Esophagus muscularis mucosa (tissue), 4 donors: Measurements from ENCODE around the gene ASB15. TPM values are rescaled to one million over a fixed set of nuclear protein-coding genes. Genes with fewer than 3 reads are reported as not detected.

ENCODE experiments used
- DNase-seq: peaks from one replicate; pipeline ENCODE4 v3.0.0-alpha.2; 2017; ENCODE audit errors: extremely low spot score
- H3K27ac ChIP-seq, 4 donors: fragments of 200-600 bp; sonication (generic); replicated peaks in 1 of 4; 1 replicate in 3 of 4; 2 replicates in 1 of 4; pipeline ENCODE4 v1.5.1; 2016 to 2019; ENCODE audit warnings: mild to moderate bottlenecking in 1 of 4
- H3K27me3 ChIP-seq, 4 donors: fragments of 200-600 bp; sonication (generic); one replicate each; pipeline versions ENCODE4 v1.5.1 to v1.6.0; 2016 to 2019
- H3K36me3 ChIP-seq, 4 donors: fragments of 200-600 bp; sonication (generic); one replicate each; pipeline ENCODE4 v1.5.1; 2016 to 2019
- H3K4me1 ChIP-seq, 4 donors: fragments of 200-600 bp; sonication (generic); one replicate each; pipeline ENCODE4 v1.5.1; 2016 to 2019
- H3K4me3 ChIP-seq, 4 donors: fragments of 200-600 bp; sonication (generic); 1 replicate in 2 of 4; 2 replicates in 2 of 4; pipeline ENCODE4 v1.5.1; 2016 to 2019; ENCODE audit warnings: mild to moderate bottlenecking in 4 of 4, moderate library complexity in 1 of 4
- H3K9me3 ChIP-seq, 4 donors: fragments of 200-600 bp; sonication (generic); 1 replicate in 3 of 4; 2 replicates in 1 of 4; pipeline ENCODE4 v1.5.1; 2016 to 2019
- CTCF ChIP-seq, 3 experiments: fragments of 200-600 bp in 2 of 3; fragments of 450-650 bp in 1 of 3; sonication (generic) in 2 of 3; IDR thresholded peaks; one replicate each; pipeline ENCODE4 v1.5.1; 2017 to 2019; ENCODE audit warnings: antibody characterized with exemption in 3 of 3, mild to moderate bottlenecking in 2 of 3, moderate library complexity in 1 of 3
- EP300 ChIP-seq: sonication (generic); formaldehyde crosslinking; IDR thresholded peaks from one replicate; pipeline ENCODE4 v1.6.1; 2017; ENCODE audit warnings: antibody characterized with exemption
- POLR2A ChIP-seq: fragments of 450-650 bp; IDR thresholded peaks from one replicate; pipeline ENCODE4 v1.6.1; 2017; ENCODE audit warnings: antibody characterized with exemption, moderate library complexity, mild to moderate bottlenecking, low read depth
- POLR2AphosphoS5 ChIP-seq, 2 donors: sonication (generic); formaldehyde crosslinking; IDR thresholded peaks; one replicate each; pipeline ENCODE4 v1.6.1; 2017; ENCODE audit warnings: antibody characterized with exemption in 2 of 2
- WGBS: methylation state at CpG from one replicate; pipeline ENCODE4 v1.1.5; 2018; 5-methylcytosine and 5-hydroxymethylcytosine counted together
- intact Hi-C: fragments of 100-400 bp; cut with DNase I; formaldehyde crosslinking; loops from one replicate; pipeline ENCODE4 v1.15.1; 2023
- total RNA-seq, 4 donors: library from RNA; depleted of rRNA; stranded (reverse); fragments of >200 nt; gene quantifications; one replicate each; pipeline versions ENCODE4 v1.1.0 to v1.2.1, GENCODE V29; 2016

Gene ASB15
- total RNA-seq, 4 donors from 2014 or later, result not detected

GRCh38 chr7:123665896-123666295 is 64.3 kb downstream of the ASB15 start:
- H3K27ac ChIP-seq, result no peak overlapping the region
- no peak for DNase-seq
- no peaks in the 10 kb centered on the region for H3K4me1 ChIP-seq
- H3K4me3 ChIP-seq, result no peak overlapping the region
- no peak for TF ChIP-seq EP300
- no peak for TF ChIP-seq POLR2AphosphoS5 (IDR thresholded peaks at IDR 0.05)
- TF ChIP-seq CTCF (IDR thresholded peaks at IDR 0.05), result no peak
- TF ChIP-seq POLR2A, result no peak
- H3K27me3 ChIP-seq, result no peaks in the 10 kb centered on the region
- peaks cover 0 to 33% (median 0%) of the 10 kb centered on the region in 4 donors for H3K36me3 ChIP-seq
- intact Hi-C loops, result no loop called here
- H3K9me3 ChIP-seq, result no peaks in the 10 kb centered on the region
- 100% methylated on average over 1 of the region's 1 CpG for WGBS

DNA sequence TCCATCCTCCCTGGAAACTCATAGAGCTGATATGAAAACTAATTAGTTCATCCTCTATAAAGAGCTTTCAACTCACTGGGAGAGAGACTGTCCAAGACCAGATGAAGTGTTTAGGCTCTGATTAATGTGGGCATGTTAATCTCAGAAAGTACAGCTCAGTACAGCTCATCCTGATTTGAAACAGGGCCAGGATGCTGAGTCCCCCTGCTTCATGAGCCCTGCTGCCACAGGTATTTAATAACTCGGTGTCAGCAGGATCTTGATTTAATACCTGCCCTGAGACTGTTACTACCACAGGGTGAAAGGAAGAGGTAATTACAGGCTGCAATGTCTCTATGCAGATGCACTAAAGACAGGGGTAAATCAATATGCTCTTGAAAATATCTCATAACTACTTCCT is 64.9 kb downstream of the ASB15 start:
- WGBS, result 43% methylated on average over 1 of the region's 1 CpG
- TF ChIP-seq EP300 (no peak), CTCF (IDR thresholded peaks at IDR 0.05) (no peak), POLR2A (no peak), POLR2AphosphoS5 (IDR thresholded peaks at IDR 0.05) (no peak)
- intact Hi-C loops, result no loop called here
- H3K4me3 ChIP-seq, result no peak overlapping the region
- no peaks in the 10 kb centered on the region for H3K4me1 ChIP-seq
- H3K27me3 ChIP-seq, result no peaks in the 10 kb centered on the region
- no peak for DNase-seq
- no peaks in the 10 kb centered on the region for H3K9me3 ChIP-seq
- H3K27ac ChIP-seq, result no peak overlapping the region
- H3K36me3 ChIP-seq, result peaks cover 0 to 30% (median 0%) of the 10 kb centered on the region in 4 donors

DNA sequence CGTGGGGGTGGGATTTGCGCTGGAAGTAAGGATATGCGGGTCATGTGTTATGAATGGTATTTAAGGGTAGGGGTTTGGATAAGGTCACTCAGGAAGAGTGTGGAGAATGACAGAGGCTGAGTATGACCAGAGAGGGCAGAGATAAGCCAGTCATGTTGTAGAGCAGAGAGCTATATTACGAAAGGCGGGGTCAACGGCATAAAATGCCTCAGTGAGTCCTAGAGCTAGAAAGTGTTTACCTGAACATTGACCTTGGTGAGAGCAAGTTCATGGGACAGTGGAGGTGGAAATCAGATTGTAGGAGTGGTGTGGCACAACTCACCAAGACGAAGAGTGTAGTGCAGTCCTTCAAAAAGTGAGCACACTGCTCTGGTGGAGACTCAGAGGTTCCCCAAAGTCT is 67.9 kb downstream of the ASB15 start:
- WGBS, result 94% methylated on average over 7 of the region's 7 CpGs
- TF ChIP-seq POLR2AphosphoS5 (IDR thresholded peaks at IDR 0.05) (no peak), CTCF (IDR thresholded peaks at IDR 0.05) (no peak), POLR2A (no peak)
- intact Hi-C loops, result no loop called here
- no peak for DNase-seq
- Histone ChIP-seq H3K4me3 (no peak overlapping the region), H3K36me3 (peaks cover 0 to 10% (median 0%) of the 10 kb centered on the region in 4 donors), H3K27me3 (no peaks in the 10 kb centered on the region), H3K27ac (no peak overlapping the region), H3K4me1 (peaks cover 9 to 14% (median 10%) of the 10 kb centered on the region in 4 donors), H3K9me3 (no peaks in the 10 kb centered on the region)

- no peak for TF ChIP-seq EP300
- TF ChIP-seq CTCF (IDR thresholded peaks at IDR 0.05), result no peak
- no peak for TF ChIP-seq POLR2A
- no peak for TF ChIP-seq POLR2AphosphoS5 (IDR thresholded peaks at IDR 0.05)
- intact Hi-C loops, result no loop called here
- Histone ChIP-seq H3K9me3 (no peaks in the 10 kb centered on the region), H3K27me3 (no peaks in the 10 kb centered on the region), H3K4me3 (no peak overlapping the region), H3K4me1 (peaks cover 17 to 24% (median 19%) of the 10 kb centered on the region in 4 donors), H3K36me3 (no peaks in the 10 kb centered on the region), H3K27ac (no peak overlapping the region)
- 95% methylated on average over 5 of the region's 5 CpGs for WGBS
- DNase-seq, result no peak
These were observed 71.6 kb downstream of the ASB15 start for GRCh38 chr7:123673137-123673732.
